ENCODE results near the gene ATP9A. TPM values are rescaled to one million over a fixed set of nuclear protein-coding genes. Genes with fewer than 3 reads are reported as not detected.

Gene ATP9A
- total RNA-seq, 1 donor from 2014 or later = 88.1 TPM

DNA sequence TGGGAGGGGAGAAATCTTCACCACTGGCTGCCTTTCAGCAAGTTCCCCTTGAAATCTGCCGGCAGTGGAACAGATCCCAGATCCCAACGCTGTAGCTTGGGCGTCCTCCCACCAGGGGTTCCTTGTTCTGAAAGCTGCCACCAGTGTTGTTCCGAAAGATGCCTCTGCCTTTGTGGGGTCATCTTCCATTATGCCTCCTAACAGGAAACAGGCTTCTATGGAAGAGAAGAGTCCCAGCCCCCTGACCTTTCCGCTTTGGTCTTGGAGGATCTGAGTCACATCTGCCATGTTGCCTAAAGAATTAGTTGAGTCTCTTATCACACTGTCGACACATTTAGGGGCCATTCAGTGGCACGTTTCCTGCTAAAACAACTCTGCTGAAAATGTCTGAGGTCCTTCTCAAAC, 168.2 kb downstream of the ATP9A start:
- no peaks in the 10 kb centered on the region for H3K27me3 Mint-ChIP-seq
- H3K36me3 Mint-ChIP-seq (ENCODE audit: insufficient read depth) = peaks cover 17% of the 10 kb centered on the region
- no peak overlapping the region for H3K4me3 Mint-ChIP-seq (ENCODE audit: low read depth)
- H3K9me3 Mint-ChIP-seq (ENCODE audit: low read depth) = no peaks in the 10 kb centered on the region
- H3K4me1 Mint-ChIP-seq (ENCODE audit: low read depth) = peaks cover 1% of the 10 kb centered on the region
- H3K27ac Mint-ChIP-seq = no peak overlapping the region
- TF ChIP-seq, protein P1, sequence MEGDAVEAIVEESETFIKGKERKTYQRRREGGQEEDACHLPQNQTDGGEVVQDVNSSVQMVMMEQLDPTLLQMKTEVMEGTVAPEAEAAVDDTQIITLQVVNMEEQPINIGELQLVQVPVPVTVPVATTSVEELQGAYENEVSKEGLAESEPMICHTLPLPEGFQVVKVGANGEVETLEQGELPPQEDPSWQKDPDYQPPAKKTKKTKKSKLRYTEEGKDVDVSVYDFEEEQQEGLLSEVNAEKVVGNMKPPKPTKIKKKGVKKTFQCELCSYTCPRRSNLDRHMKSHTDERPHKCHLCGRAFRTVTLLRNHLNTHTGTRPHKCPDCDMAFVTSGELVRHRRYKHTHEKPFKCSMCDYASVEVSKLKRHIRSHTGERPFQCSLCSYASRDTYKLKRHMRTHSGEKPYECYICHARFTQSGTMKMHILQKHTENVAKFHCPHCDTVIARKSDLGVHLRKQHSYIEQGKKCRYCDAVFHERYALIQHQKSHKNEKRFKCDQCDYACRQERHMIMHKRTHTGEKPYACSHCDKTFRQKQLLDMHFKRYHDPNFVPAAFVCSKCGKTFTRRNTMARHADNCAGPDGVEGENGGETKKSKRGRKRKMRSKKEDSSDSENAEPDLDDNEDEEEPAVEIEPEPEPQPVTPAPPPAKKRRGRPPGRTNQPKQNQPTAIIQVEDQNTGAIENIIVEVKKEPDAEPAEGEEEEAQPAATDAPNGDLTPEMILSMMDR (IDR thresholded peaks at IDR 0.05; ENCODE audit: unreplicated experiment) = no peak
- no peak for DNase-seq (ENCODE audit: low spot score, unreplicated experiment)

DNA sequence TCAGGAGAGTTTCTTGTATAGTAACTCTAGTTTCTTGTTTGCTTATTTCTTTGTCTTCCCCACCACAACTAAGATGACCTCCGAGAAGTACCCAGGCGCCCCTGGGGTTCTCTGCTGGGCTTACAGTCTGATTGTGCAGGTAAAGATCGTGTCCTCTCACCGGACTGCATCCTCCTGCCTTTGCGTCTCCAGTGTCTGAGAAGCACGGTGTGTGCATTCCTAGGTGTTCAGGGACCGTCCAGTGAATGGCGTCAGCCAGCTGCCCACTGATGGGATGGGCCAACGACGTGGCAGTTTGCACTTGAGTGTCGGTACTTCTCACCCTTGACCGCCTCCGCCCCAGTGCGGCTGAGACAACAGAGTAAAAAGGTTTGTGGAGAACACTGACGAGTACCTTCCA, 169.6 kb downstream of the ATP9A start:
- H3K9me3 Mint-ChIP-seq (ENCODE audit: low read depth) = no peaks in the 10 kb centered on the region
- no peaks in the 10 kb centered on the region for H3K27me3 Mint-ChIP-seq
- H3K36me3 Mint-ChIP-seq (ENCODE audit: insufficient read depth) = peaks cover 12% of the 10 kb centered on the region
- H3K4me1 Mint-ChIP-seq (ENCODE audit: low read depth) = peaks cover 2% of the 10 kb centered on the region
- TF ChIP-seq, protein P1 (IDR thresholded peaks at IDR 0.05; ENCODE audit: unreplicated experiment) = no peak
- H3K4me3 Mint-ChIP-seq (ENCODE audit: low read depth) = no peak overlapping the region
- DNase-seq (ENCODE audit: low spot score, unreplicated experiment) = no peak
- H3K27ac Mint-ChIP-seq = no peak overlapping the region

DNA sequence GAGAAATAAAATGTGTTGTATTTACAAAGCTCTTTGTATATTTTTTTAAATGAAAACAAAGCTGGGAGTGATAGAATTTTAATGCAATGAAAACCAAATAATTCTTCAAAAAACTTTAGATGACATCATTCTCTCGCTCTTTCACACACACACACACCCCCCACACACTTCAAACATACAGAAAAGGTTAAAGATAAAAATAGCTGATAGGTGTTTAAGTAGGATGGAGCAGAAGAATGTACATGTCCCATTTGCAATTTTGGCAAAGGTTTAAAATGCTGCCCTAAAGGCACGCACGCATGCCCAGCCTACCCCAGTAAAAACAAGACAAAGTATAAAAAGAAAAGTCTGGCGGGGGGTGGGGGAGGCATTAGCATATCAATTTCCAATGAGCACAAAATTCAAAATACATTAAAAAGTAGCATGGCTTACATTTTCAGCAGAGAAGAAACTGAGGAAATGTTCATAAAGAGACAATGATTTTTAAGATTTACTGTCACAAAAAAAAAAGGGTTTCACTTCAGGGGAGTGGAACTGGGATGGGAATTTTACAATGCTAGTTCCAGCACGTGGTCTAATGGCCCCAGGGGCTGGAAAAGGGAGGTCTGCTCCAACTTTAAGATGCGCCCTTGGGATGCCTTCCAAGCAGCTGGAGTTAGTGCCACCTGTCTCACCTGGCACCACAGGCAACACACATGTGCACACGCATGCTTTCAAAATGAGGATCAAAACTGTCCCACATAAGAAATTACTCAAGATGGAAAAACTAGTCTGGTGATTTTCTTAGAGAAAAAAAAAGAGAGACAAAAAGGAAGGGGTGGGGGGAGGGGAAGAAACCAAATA, 170.6 kb downstream of the ATP9A start:
- Mint-ChIP-seq H3K9me3 (ENCODE audit: low read depth) (no peaks in the 10 kb centered on the region), H3K4me3 (ENCODE audit: low read depth) (no peak overlapping the region), H3K27ac (no peak overlapping the region), H3K36me3 (ENCODE audit: insufficient read depth) (peaks cover 10% of the 10 kb centered on the region), H3K27me3 (no peaks in the 10 kb centered on the region), H3K4me1 (ENCODE audit: low read depth) (peaks cover 2% of the 10 kb centered on the region)
- no peak for DNase-seq (ENCODE audit: low spot score, unreplicated experiment)
- TF ChIP-seq, protein P1 (IDR thresholded peaks at IDR 0.05; ENCODE audit: unreplicated experiment) = no peak

DNA sequence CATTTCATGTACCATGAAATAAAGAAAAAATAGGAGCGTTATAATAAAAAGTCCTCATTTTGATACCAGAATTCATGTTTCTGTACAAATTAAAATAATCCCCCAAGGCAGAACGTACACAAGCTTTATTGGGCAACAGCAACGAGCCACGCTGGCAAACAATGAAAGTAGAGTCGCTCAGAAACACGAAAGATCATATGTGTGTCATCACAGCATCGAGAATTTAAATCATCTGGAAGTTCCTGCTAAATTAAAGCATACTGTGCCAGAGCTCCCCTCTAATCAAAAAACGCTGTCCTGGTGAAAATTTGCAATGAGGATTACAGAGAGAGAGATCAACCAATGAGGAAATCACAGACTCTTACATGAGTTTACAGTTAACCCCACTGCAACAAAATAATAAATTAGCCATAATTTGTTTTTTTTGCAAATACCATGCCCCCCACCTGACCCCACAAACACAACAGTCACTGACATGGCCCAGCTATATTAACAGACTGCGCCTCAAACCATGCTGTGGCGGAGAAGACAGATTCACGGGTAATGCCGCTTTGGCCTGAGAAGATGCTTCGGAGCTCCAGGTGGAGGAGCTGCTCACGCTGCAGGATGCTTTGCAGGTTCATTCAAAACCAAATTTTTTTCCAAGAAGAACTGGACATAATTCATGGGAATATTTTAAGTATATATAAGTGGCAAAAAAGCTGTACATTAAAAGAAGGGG, 171.4 kb downstream of the ATP9A start:
- Mint-ChIP-seq H3K4me1 (ENCODE audit: low read depth) (peaks cover 2% of the 10 kb centered on the region), H3K27me3 (no peaks in the 10 kb centered on the region), H3K36me3 (ENCODE audit: insufficient read depth) (peaks cover 10% of the 10 kb centered on the region), H3K4me3 (ENCODE audit: low read depth) (no peak overlapping the region), H3K27ac (no peak overlapping the region), H3K9me3 (ENCODE audit: low read depth) (no peaks in the 10 kb centered on the region)
- TF ChIP-seq, protein P1 (IDR thresholded peaks at IDR 0.05; ENCODE audit: unreplicated experiment) = no peak
- DNase-seq (ENCODE audit: low spot score, unreplicated experiment) = no peak

DNA sequence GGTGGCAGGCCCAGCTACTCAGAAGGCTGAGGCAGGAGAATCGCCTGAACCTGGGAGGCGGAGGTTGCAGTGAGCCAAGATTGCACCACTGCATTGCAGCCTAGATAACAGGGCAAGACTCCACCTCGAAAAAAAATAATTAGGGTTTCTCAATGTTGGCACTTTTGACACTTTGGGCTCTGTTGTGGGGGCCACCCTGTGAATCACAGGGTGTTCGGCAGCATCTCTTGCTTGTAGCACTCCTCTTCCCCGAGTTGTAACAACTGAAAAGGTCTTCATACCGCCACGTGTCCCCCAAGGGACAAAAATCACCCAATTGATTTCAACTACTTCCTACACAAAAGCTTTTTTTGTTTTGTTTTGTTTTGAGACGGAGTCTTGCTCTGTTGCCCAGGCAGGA, 172.4 kb downstream of the ATP9A start:
- Mint-ChIP-seq H3K4me1 (ENCODE audit: low read depth) (peaks cover 2% of the 10 kb centered on the region), H3K9me3 (ENCODE audit: low read depth) (no peaks in the 10 kb centered on the region), H3K36me3 (ENCODE audit: insufficient read depth) (peaks cover 7% of the 10 kb centered on the region), H3K4me3 (ENCODE audit: low read depth) (no peak overlapping the region), H3K27me3 (no peaks in the 10 kb centered on the region), H3K27ac (no peak overlapping the region)
- no peak for DNase-seq (ENCODE audit: low spot score, unreplicated experiment)
- TF ChIP-seq, protein P1 (IDR thresholded peaks at IDR 0.05; ENCODE audit: unreplicated experiment) = no peak

Measured in progenitor cell of endocrine pancreas (in vitro differentiated cells).